Common myeloid progenitor, CD34-positive (primary cell): ENCODE data around the gene ACO2.
A peak's percentile ranks its signal among the peaks of the same experiment; 100 is the strongest.

ENCODE experiments used
- CTCF ChIA-PET: fragments of 350-600 bp; sonication (Branson Sonifier 250); formaldehyde crosslinking; loops from one replicate; lab custom pipeline; 2021; ENCODE audit warnings: antibody characterized with exemption; lab: Charles Lee
- POLR2A ChIA-PET: fragments of 350-600 bp; sonication (Branson Sonifier 250); formaldehyde crosslinking; loops from one replicate; lab custom pipeline; 2021; ENCODE audit warnings: antibody characterized with exemption; lab: Charles Lee
- DNase-seq, 3 donors: peaks; one replicate each; pipeline versions ENCODE4 v3.0.0 to v3.0.0-alpha.2; 2013
- H3K27ac ChIP-seq, 2 experiments: 1 replicate in 1 of 2; 2 replicates in 1 of 2; pipeline ENCODE4 v1.7.0; 2013; ENCODE audit warnings: inconsistent platforms in 2 of 2, low read length in 2 of 2, mild to moderate bottlenecking in 2 of 2, low read depth in 1 of 2, moderate library complexity in 1 of 2; ENCODE audit not compliant: severe bottlenecking in 2 of 2, insufficient read depth in 1 of 2, poor library complexity in 1 of 2
- H3K27me3 ChIP-seq, 5 experiments: replicated peaks in 2 of 5; 1 replicate in 3 of 5; 2 replicates in 2 of 5; pipeline versions ENCODE4 v1.6.1 to v1.7.0; 2013; ENCODE audit warnings: low read length in 4 of 5, mild to moderate bottlenecking in 2 of 5, moderate library complexity in 2 of 5, inconsistent platforms in 1 of 5; ENCODE audit not compliant: insufficient read depth in 5 of 5, control insufficient read depth in 4 of 5
- H3K36me3 ChIP-seq, 4 experiments: 1 replicate in 2 of 4; 2 replicates in 2 of 4; pipeline versions ENCODE4 v1.6.1 to v1.7.0; 2013; ENCODE audit warnings: low read length in 3 of 4, control low read depth in 1 of 4, mild to moderate bottlenecking in 1 of 4; ENCODE audit not compliant: control insufficient read depth in 4 of 4, insufficient read depth in 4 of 4
- H3K4me1 ChIP-seq, 4 experiments: 1 replicate in 3 of 4; 2 replicates in 1 of 4; pipeline versions ENCODE4 v1.6.1 to v1.7.1; 2013; ENCODE audit warnings: low read length in 3 of 4, mild to moderate bottlenecking in 3 of 4, control low read depth in 1 of 4, inconsistent platforms in 1 of 4, moderate library complexity in 1 of 4; ENCODE audit not compliant: control insufficient read depth in 4 of 4, insufficient read depth in 4 of 4; ENCODE audit errors: control extremely low read depth in 1 of 4
- H3K4me3 ChIP-seq, 7 experiments: 1 replicate in 4 of 7; 2 replicates in 3 of 7; pipeline versions ENCODE4 v1.5.1 to v1.7.0; 2013; ENCODE audit warnings: mild to moderate bottlenecking in 7 of 7, low read length in 6 of 7, moderate library complexity in 6 of 7, inconsistent platforms in 2 of 7, low read depth in 2 of 7, control low read depth in 1 of 7; ENCODE audit not compliant: insufficient read depth in 4 of 7, control insufficient read depth in 1 of 7; ENCODE audit errors: extremely low read depth in 1 of 7
- H3K9me3 ChIP-seq, 5 experiments: 1 replicate in 4 of 5; 2 replicates in 1 of 5; pipeline versions ENCODE4 v1.6.1 to v1.7.1; 2013; ENCODE audit warnings: low read length in 4 of 5, mild to moderate bottlenecking in 2 of 5, inconsistent platforms in 1 of 5, low read depth in 1 of 5, moderate library complexity in 1 of 5; ENCODE audit not compliant: control insufficient read depth in 4 of 5, insufficient read depth in 2 of 5; ENCODE audit errors: control extremely low read depth in 1 of 5
- WGBS: methylation state at CpG from one replicate; pipeline ENCODE4 v1.1.5; 2013; ENCODE audit not compliant: insufficient coverage; 5-methylcytosine and 5-hydroxymethylcytosine counted together

Gene ACO2

DNA sequence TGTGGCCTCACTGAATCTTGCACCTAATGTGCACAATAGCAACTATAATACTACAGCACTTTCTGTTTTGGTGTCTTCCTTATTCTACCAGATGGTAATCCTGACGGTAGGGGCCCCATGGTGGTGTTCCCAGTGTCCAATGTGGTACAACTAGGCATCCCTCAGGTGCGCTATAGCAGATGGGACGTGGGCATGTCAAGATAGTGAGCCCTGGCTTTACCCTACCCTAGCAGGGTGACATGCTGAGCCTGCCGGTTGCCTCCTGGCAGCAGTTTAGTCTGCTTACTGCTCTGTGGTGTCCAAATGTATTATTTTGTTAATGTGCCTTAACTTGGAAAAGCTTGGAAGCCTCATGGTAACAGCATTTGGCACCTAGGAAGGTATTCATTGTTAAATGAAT, 19.2 kb downstream of the ACO2 start:
- no peak for DNase-seq
- Histone ChIP-seq H3K4me3 (no peak overlapping the region), H3K4me1 (peaks cover 0 to 1% (median 0%) of the 10 kb centered on the region in 4 experiments), H3K27me3 (no peaks in the 10 kb centered on the region), H3K9me3 (no peaks in the 10 kb centered on the region), H3K27ac (no peak overlapping the region), H3K36me3 (peaks cover 0 to 8% (median under 1%) of the 10 kb centered on the region in 4 experiments)
- POLR2A ChIA-PET = no interaction called here
- 90% methylated on average over 4 of the region's 4 CpGs for WGBS
- CTCF ChIA-PET = no interaction called here

DNA sequence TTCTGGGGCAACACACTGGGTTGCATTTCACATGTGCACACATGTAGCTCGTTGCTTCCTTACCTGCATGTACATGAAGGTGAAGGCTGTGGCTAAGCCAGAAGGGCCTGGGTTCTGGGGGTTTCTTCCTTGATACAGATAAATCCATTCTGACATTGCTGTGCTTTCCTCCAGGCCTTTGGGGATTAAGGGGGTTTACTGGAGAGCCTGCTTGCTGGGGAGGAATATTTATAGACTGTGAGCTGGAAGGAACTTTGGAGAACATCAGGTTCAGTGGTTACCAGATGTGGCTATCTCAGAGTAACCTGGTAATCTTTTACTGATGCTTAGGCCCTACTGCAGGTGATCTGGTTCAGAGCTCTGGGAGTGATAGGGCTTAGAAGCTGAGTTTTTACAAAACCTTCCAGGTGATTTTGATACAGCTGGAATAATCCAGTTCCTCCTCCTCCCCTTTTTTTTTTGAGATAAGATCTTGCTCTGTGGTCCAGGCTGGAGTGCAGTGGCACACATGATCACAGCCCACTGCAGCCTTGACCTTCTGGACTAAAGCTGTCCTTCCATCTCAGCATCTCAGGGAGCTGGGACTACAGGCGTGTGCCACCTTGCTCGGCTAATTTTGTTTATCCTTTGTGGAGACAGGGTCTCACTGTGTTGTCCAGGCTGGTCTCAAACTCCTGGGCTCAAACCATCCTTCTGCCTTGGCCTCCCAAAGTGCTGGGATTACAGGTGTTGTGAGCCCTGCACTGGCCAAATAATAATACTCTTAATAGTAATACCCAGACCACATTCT, 19.9 kb downstream of the ACO2 start:
- WGBS = 100% methylated on average over 3 of the region's 3 CpGs
- no peak overlapping the region for H3K4me3 ChIP-seq
- ChIA-PET POLR2A (no interaction called here), CTCF (interaction anchor here (1.4 kb wide), 1 partner anchor 20 kb away, joined by 3 read pairs; the partner anchor contains the start of genes ACO2 and PHF5A)
- H3K4me1 ChIP-seq = peaks cover 0 to 1% (median 0%) of the 10 kb centered on the region in 4 experiments
- H3K27me3 ChIP-seq = no peaks in the 10 kb centered on the region
- DNase-seq = no peak
- no peaks in the 10 kb centered on the region for H3K9me3 ChIP-seq
- peaks cover 0 to 8% (median under 1%) of the 10 kb centered on the region in 4 experiments for H3K36me3 ChIP-seq
- no peak overlapping the region for H3K27ac ChIP-seq

DNA sequence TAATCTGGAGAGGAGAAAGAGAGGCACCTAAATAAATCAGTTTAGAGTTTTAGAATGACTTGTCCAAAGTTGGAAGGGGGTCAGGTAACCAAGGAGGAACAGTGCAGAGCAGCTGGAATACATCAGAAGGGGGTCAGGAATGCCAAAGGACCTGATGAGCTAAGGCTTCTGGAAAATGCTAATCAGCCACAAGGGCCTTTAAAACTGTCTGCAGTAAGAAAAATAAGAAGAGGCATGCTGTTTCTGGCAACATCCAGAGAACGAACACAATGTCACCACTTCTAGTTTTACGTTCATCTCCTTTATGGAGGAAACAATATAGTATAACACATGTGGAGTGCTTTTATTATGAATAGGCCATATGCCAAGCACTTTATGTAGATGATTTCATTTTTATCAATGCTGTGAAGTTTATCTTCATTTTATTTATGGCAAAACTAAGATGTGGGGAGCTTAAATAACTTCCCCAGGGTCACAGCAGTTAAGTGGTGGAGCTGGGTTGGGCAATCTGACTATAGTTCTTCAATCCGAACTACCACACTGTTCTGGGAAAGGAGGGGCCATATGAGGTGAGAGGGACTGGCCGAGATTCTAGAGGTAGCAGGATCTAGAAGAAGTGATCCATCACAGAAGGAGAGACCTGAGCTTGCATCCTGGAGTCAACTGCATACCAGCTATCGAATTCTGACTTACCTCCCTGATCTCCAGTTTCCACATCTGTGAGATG, 22.6 kb downstream of the ACO2 start:
- no peak overlapping the region for H3K4me3 ChIP-seq
- H3K27ac ChIP-seq = peak overlapping the region in 1 of 2 experiments; percentile 0
- 100% methylated on average over 1 of the region's 5 CpGs for WGBS
- H3K4me1 ChIP-seq = no peaks in the 10 kb centered on the region
- POLR2A ChIA-PET = no interaction called here
- no peaks in the 10 kb centered on the region for H3K9me3 ChIP-seq
- no peaks in the 10 kb centered on the region for H3K27me3 ChIP-seq
- DNase-seq = no peak
- CTCF ChIA-PET = interaction anchor here (0.8 kb wide), 1 partner anchor 86 kb away, joined by 3 read pairs; no protein-coding TSS in a partner anchor
- H3K36me3 ChIP-seq = peaks cover 0 to 18% (median 2%) of the 10 kb centered on the region in 4 experiments

DNA sequence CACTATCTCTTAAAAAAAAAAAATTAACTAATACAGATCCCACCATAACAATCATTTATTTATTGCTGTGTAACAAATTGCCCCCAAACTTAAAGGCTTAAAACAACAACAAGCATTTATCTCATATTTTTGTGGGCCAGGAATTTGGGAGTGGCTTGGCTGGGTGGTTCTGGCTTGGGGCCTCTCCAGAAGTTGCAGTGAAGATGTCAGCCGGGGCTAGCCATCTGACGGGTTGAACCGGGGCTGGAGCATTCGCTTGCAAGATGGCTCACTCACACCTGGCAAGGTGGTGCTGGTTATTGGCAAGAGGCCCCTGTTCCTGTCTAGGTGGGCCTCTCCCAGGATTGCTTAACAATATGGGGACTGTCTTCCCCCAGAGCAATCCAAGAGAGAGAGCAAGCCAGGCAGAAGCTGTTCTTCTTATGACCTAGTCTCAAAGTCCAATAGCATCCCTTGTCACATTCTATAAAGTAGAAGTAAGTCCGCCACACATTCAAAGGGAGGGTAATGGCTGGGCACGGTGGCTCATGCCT, 29.5 kb downstream of the ACO2 start:
- POLR2A ChIA-PET = no interaction called here
- H3K9me3 ChIP-seq = no peaks in the 10 kb centered on the region
- H3K27me3 ChIP-seq = no peaks in the 10 kb centered on the region
- H3K36me3 ChIP-seq = peaks cover 6 to 41% (median 23%) of the 10 kb centered on the region in 4 experiments
- no peaks in the 10 kb centered on the region for H3K4me1 ChIP-seq
- CTCF ChIA-PET = interaction anchor here (0.9 to 5.4 kb wide), 3 partner anchors 20 to 95 kb away, joined by 3 to 36 read pairs (median 4); no protein-coding TSS in a partner anchor
- WGBS = 97% methylated on average over 5 of the region's 6 CpGs
- no peak overlapping the region for H3K27ac ChIP-seq
- DNase-seq = no peak
- H3K4me3 ChIP-seq = no peak overlapping the region

- ChIA-PET CTCF (interaction anchor here (1.0 to 5.4 kb wide), 7 partner anchors 9 to 96 kb away, joined by 3 to 36 read pairs (median 4); partner anchors contain the start of genes ACO2 and PHF5A), POLR2A (no interaction called here)
- H3K36me3 ChIP-seq = peaks cover 8 to 47% (median 31%) of the 10 kb centered on the region in 4 experiments
Measured at GRCh38 chr22:41499624-41500280, 30.8 kb downstream of the ACO2 start.

GRCh38 chr22:41500303-41500702, 31.4 kb downstream of the ACO2 start:
- POLR2A ChIA-PET = no interaction called here

More at GRCh38 chr22:41499624-41500280, 30.8 kb downstream of the ACO2 start:
- DNase-seq = no peak
- no peak overlapping the region for H3K4me3 ChIP-seq
- H3K4me1 ChIP-seq = no peaks in the 10 kb centered on the region
- WGBS = 94% methylated on average over 9 of the region's 10 CpGs
- no peaks in the 10 kb centered on the region for H3K9me3 ChIP-seq
- H3K27me3 ChIP-seq = no peaks in the 10 kb centered on the region
- no peak overlapping the region for H3K27ac ChIP-seq

More at GRCh38 chr22:41500303-41500702, 31.4 kb downstream of the ACO2 start:
- H3K27me3 ChIP-seq = no peaks in the 10 kb centered on the region
- H3K4me3 ChIP-seq = no peak overlapping the region
- peaks cover 8 to 48% (median 33%) of the 10 kb centered on the region in 4 experiments for H3K36me3 ChIP-seq
- no peak for DNase-seq
- H3K9me3 ChIP-seq = no peaks in the 10 kb centered on the region
- CTCF ChIA-PET = interaction anchor here (1.0 to 5.4 kb wide), 5 partner anchors 9 to 97 kb away, joined by 3 to 36 read pairs (median 5); no protein-coding TSS in a partner anchor
- 100% methylated on average over 2 of the region's 7 CpGs for whole genome bisulfite sequencing
- H3K4me1 ChIP-seq = no peaks in the 10 kb centered on the region
- H3K27ac ChIP-seq = no peak overlapping the region
